Liver (tissue), 3 donors: Measurements from ENCODE around the gene RPH3AL.

ENCODE experiments used
- CTCF ChIP-seq: fragments of 150-350 bp; IDR thresholded peaks from 2 replicates; pipeline ENCODE4 v1.5.1; 2017; ENCODE audit warnings: improper control_type of control experiment, low read depth, low read length; ENCODE audit not compliant: missing input control
- EGR1 ChIP-seq, 2 donors: IDR thresholded peaks; 2 replicates each; pipeline ENCODE4 v1.6.1; 2016 to 2018; ENCODE audit warnings: antibody characterized with exemption in 2 of 2, low read depth in 2 of 2
- JUND ChIP-seq, 2 donors: IDR thresholded peaks; 2 replicates each; pipeline ENCODE4 v1.6.1; 2016; ENCODE audit warnings: antibody characterized with exemption in 2 of 2
- TF ChIP-seq, protein P1 (sequence below): IDR thresholded peaks from 2 replicates; pipeline ENCODE4 v1.6.1; 2016; ENCODE audit warnings: antibody characterized with exemption, mild to moderate bottlenecking
- donor health status: healthy.
- donor health status: healthy.

DNA sequence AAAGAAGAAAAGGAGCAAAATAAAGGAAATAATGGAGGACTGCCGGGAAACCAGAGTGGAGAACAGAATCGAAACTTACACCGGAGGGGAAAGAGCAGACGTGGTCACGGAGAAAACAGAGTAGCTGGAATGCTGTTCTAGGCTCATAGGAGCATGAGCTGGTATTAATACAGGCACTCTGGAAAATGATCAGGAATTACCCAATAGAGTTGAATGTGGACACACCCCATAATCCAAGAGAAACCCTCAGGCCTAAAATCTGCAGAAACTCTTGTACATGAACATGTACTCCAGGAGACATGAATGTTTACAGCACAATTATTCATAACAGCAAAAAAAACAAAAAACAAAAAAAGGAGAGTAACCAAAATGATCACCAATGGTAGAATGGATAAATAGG is 77.7 kb downstream of the RPH3AL start:
- TF ChIP-seq CTCF (no peak), JUND (IDR thresholded peaks at IDR 0.05) (no peak), EGR1 (IDR thresholded peaks at IDR 0.05; ENCODE audit: low read depth in 2 of 2) (no peak)
- TF ChIP-seq, protein P1, sequence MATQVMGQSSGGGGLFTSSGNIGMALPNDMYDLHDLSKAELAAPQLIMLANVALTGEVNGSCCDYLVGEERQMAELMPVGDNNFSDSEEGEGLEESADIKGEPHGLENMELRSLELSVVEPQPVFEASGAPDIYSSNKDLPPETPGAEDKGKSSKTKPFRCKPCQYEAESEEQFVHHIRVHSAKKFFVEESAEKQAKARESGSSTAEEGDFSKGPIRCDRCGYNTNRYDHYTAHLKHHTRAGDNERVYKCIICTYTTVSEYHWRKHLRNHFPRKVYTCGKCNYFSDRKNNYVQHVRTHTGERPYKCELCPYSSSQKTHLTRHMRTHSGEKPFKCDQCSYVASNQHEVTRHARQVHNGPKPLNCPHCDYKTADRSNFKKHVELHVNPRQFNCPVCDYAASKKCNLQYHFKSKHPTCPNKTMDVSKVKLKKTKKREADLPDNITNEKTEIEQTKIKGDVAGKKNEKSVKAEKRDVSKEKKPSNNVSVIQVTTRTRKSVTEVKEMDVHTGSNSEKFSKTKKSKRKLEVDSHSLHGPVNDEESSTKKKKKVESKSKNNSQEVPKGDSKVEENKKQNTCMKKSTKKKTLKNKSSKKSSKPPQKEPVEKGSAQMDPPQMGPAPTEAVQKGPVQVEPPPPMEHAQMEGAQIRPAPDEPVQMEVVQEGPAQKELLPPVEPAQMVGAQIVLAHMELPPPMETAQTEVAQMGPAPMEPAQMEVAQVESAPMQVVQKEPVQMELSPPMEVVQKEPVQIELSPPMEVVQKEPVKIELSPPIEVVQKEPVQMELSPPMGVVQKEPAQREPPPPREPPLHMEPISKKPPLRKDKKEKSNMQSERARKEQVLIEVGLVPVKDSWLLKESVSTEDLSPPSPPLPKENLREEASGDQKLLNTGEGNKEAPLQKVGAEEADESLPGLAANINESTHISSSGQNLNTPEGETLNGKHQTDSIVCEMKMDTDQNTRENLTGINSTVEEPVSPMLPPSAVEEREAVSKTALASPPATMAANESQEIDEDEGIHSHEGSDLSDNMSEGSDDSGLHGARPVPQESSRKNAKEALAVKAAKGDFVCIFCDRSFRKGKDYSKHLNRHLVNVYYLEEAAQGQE, result no peak
